ENCODE measurements around the gene SEM1.
"Not testable (repeated sequence)": the region's sequence is repeated elsewhere in the genome, so short reads cannot be mapped to it uniquely, and the experiment has no call there.

SEM1 gene

DNA sequence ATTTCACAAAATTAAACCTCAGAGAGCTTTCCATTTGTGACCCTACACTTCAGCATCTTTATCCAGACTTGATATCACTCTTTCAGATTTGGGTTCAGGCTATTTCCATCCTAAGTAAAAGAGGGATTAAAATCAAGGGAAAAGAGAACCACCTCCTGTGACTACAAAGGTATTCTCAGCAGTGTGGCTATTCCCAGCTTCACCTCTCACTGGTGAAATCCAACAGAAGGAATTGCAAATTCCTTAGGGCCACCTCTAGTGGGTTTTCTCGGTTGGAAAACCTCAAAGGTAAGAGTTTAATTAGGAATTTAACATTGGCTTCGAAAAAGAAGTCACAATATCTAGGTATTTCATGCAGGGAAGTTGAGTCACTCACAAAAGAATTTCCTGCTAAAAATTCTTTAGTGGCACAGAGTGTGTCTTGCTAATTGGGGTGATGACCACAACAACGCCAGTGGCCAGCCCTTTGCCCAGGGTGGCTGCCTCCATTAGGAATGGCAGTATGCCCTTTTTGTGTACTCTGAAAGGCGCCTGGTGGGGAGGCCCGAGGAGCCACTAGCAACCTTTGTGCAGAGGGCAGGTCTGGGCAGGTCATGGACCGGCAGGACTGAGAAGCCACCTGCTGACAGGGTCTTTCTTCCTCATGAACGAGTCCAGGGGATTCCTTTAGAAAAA is 52.2 kb downstream of the SEM1 start:
- no peak for TF ChIP-seq SPI1 (IDR thresholded peaks at IDR 0.05; ENCODE audit: low read depth, low read length)
- TF ChIP-seq POLR2A (IDR thresholded peaks at IDR 0.05; ENCODE audit: low read depth, low read length), result no peak
- no peak for TF ChIP-seq POLR2AphosphoS5 (IDR thresholded peaks at IDR 0.05; ENCODE audit: low read depth, low read length)
- TF ChIP-seq TAF1 (IDR thresholded peaks at IDR 0.05; ENCODE audit: low read depth, low read length), result no peak
- TF ChIP-seq POU2F2 (IDR thresholded peaks at IDR 0.05; ENCODE audit: low read depth, low read length), result no peak
- no peak for TF ChIP-seq PAX5 (IDR thresholded peaks at IDR 0.05; ENCODE audit: insufficient read depth, low read length, severe bottlenecking)
- DNase-seq (ENCODE audit: insufficient read length, low spot score) (no peak), FAIRE-seq (no peak)

- FAIRE-seq, result no peak
- DNase-seq (ENCODE audit: insufficient read length, low spot score), result no peak
- TF ChIP-seq POLR2A (IDR thresholded peaks at IDR 0.05; ENCODE audit: low read depth, low read length) (no peak), POU2F2 (IDR thresholded peaks at IDR 0.05; ENCODE audit: low read depth, low read length) (no peak), PAX5 (IDR thresholded peaks at IDR 0.05; ENCODE audit: insufficient read depth, low read length, severe bottlenecking) (no peak), POLR2AphosphoS5 (IDR thresholded peaks at IDR 0.05; ENCODE audit: low read depth, low read length) (no peak), SPI1 (IDR thresholded peaks at IDR 0.05; ENCODE audit: low read depth, low read length) (no peak), TAF1 (IDR thresholded peaks at IDR 0.05; ENCODE audit: low read depth, low read length) (no peak)
Measured at GRCh38 chr7:96655956-96656355, 53.7 kb downstream of the SEM1 start.

GRCh38 chr7:96654630-96655188 is 54.9 kb downstream of the SEM1 start:
- no peak for DNase-seq (ENCODE audit: insufficient read length, low spot score)
- FAIRE-seq, result no peak
- no peak for TF ChIP-seq POLR2AphosphoS5 (IDR thresholded peaks at IDR 0.05; ENCODE audit: low read depth, low read length)
- no peak for TF ChIP-seq POLR2A (IDR thresholded peaks at IDR 0.05; ENCODE audit: low read depth, low read length)

DNA sequence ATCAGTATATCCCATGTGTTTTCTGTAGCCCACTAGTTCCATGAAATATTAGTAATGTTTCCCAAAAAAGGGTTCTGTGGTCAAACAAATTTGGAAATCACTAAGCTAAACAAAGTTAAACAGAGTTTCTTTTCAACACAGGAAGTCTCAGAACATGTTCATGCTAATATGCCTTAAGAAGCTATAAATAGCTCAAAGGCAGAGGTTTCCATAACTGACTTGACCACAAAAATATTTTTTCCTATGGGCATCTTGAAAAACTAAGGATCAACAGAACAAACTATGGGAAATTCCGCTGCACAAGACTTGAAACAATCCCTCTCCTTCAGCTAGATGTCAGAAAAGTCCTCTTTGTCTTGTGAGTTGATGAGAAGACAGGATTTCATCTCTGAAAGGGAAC is 59.7 kb downstream of the SEM1 start:
- DNase-seq (ENCODE audit: insufficient read length, low spot score) (no peak), FAIRE-seq (no peak)
- TF ChIP-seq POLR2AphosphoS5 (IDR thresholded peaks at IDR 0.05; ENCODE audit: low read depth, low read length), result no peak
- no peak for TF ChIP-seq TAF1 (IDR thresholded peaks at IDR 0.05; ENCODE audit: low read depth, low read length)
- no peak for TF ChIP-seq SPI1 (IDR thresholded peaks at IDR 0.05; ENCODE audit: low read depth, low read length)

- no peak for TF ChIP-seq POLR2AphosphoS5 (IDR thresholded peaks at IDR 0.05; ENCODE audit: low read depth, low read length)
- FAIRE-seq, result no peak
- DNase-seq (ENCODE audit: insufficient read length, low spot score), result no peak
Measured at GRCh38 chr7:96648784-96649183, 60.9 kb downstream of the SEM1 start.

- TF ChIP-seq POLR2A (IDR thresholded peaks at IDR 0.05; ENCODE audit: low read depth, low read length) (no peak), PAX5 (IDR thresholded peaks at IDR 0.05; ENCODE audit: insufficient read depth, low read length, severe bottlenecking) (no peak), POLR2AphosphoS5 (IDR thresholded peaks at IDR 0.05; ENCODE audit: low read depth, low read length) (no peak), TAF1 (IDR thresholded peaks at IDR 0.05; ENCODE audit: low read depth, low read length) (no peak)
- DNase-seq (ENCODE audit: insufficient read length, low spot score) (no peak), FAIRE-seq (no peak)
Measured at GRCh38 chr7:96647733-96648132, 61.9 kb downstream of the SEM1 start.

DNA sequence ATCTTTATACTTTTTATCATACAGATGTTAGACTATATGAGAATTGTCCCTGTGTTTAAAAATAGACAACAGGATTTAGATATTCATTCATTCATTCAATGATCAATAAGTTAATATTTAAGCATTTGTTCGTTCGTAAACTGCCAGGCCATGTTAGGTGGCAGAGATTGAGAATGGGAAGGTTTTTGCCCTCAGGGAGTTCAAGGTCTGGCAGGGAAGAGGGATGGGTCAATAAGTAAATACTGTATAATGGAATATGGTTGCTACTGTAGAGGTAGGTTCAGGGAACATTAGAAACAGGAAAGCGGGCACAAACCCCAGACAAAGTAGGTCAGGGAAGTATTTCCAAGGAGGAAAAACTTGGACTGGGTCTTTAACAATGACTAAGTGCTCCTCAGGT is 64.6 kb downstream of the SEM1 start:
- no peak for TF ChIP-seq POLR2A (IDR thresholded peaks at IDR 0.05; ENCODE audit: low read depth, low read length)
- no peak for TF ChIP-seq POU2F2 (IDR thresholded peaks at IDR 0.05; ENCODE audit: low read depth, low read length)
- no peak for TF ChIP-seq SPI1 (IDR thresholded peaks at IDR 0.05; ENCODE audit: low read depth, low read length)
- no peak for TF ChIP-seq TAF1 (IDR thresholded peaks at IDR 0.05; ENCODE audit: low read depth, low read length)
- TF ChIP-seq POLR2AphosphoS5 (IDR thresholded peaks at IDR 0.05; ENCODE audit: low read depth, low read length), result no peak
- TF ChIP-seq PAX5 (IDR thresholded peaks at IDR 0.05; ENCODE audit: insufficient read depth, low read length, severe bottlenecking), result no peak
- FAIRE-seq (no peak), DNase-seq (ENCODE audit: insufficient read length, low spot score) (no peak)

DNA sequence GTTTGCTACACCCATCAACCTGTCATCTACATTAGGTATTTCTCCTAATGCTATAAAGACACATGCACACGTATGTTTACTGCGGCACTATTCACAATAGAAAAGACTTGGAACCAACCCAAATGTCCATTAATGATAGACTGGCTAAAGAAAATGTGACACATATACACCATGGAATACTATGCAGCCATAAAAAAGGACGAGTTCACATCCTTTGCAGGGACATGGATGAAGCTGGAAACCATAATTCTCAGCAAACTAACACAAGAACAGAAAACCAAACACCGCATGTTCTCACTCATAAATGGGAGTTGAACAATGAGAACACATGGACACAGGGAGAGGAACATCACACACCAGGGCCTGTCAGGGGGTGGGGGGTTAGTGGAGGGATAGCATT is 66.2 kb downstream of the SEM1 start:
- not testable (repeated sequence) for FAIRE-seq

GRCh38 chr7:96640054-96640453 is 69.6 kb downstream of the SEM1 start:
- TF ChIP-seq POU2F2 (IDR thresholded peaks at IDR 0.05; ENCODE audit: low read depth, low read length) (no peak), SPI1 (IDR thresholded peaks at IDR 0.05; ENCODE audit: low read depth, low read length) (no peak), TAF1 (IDR thresholded peaks at IDR 0.05; ENCODE audit: low read depth, low read length) (no peak), POLR2A (IDR thresholded peaks at IDR 0.05; ENCODE audit: low read depth, low read length) (no peak), POLR2AphosphoS5 (IDR thresholded peaks at IDR 0.05; ENCODE audit: low read depth, low read length) (no peak)
- no peak for FAIRE-seq
- no peak for DNase-seq (ENCODE audit: insufficient read length, low spot score)

More for the DNA sequence above, 66.2 kb downstream of the SEM1 start:
- not testable (repeated sequence) for DNase-seq (ENCODE audit: insufficient read length, low spot score)
